K562 (cell line): Measurements from ENCODE around the gene RALGPS1. TPM values are rescaled to one million over a fixed set of nuclear protein-coding genes. Genes with fewer than 3 reads are reported as not detected.

Experiments used
- HDGF ChIP-seq: fragments of 450-650 bp; IDR thresholded peaks from 2 replicates; pipeline ENCODE4 v1.6.1; 2016
- HIVEP1 ChIP-seq: fragments of 250-450 bp; sonication (Bioruptor Pico); IDR thresholded peaks from 2 replicates; pipeline ENCODE4 v1.4.0; 2020; ENCODE audit warnings: mild to moderate bottlenecking
- KLF1 ChIP-seq: fragments of 450-650 bp; IDR thresholded peaks from 2 replicates; pipeline ENCODE4 v1.6.1; 2016; ENCODE audit warnings: missing genetic modification characterization, missing compliant biosample characterization
- U2AF2 ChIP-seq: fragments of 200-400 bp; formaldehyde crosslinking; optimal IDR thresholded peaks from 2 replicates; pipeline ENCODE3; 2017; ENCODE audit warnings: low read depth, mild to moderate bottlenecking, low read length
- XRCC5 ChIP-seq: fragments of 200-400 bp; formaldehyde crosslinking; IDR thresholded peaks from 2 replicates; pipeline ENCODE4 v1.6.1; 2017; ENCODE audit warnings: low read depth, mild to moderate bottlenecking, low read length
- ZNF3 ChIP-seq: fragments of 250-450 bp; sonication (Bioruptor Pico); IDR thresholded peaks from 2 replicates; pipeline ENCODE4 v1.5.0; 2021; ENCODE audit warnings: mild to moderate bottlenecking, moderate library complexity
- ZNF324 ChIP-seq: fragments of 250-450 bp; sonication (Bioruptor Pico); IDR thresholded peaks from 2 replicates; pipeline ENCODE4 v1.4.0; 2020; ENCODE audit warnings: mild to moderate bottlenecking
- ZNF431 ChIP-seq: sonication (generic); formaldehyde crosslinking; IDR thresholded peaks from 2 replicates; pipeline ENCODE4 v1.8.0; 2022; ENCODE audit warnings: mild to moderate bottlenecking, missing genetic modification reagents
- polyA plus RNA-seq, 8 experiments: library from polyadenylated mRNA; depleted of rRNA in 4 of 8; stranded (reverse) in 5 of 8; unstranded in 3 of 8; fragments of >200 nt; fragmentation: Nextera tagmentation in 2 of 8; fragmentation: Illumina TruSeq in 1 of 8; extraction: Ambion mirVana in 2 of 8; extraction: Trizol in 1 of 8; gene quantifications; 2 replicates each; pipeline versions ENCODE4 v1.2.1 to v1.2.3, GENCODE V29; 2011 to 2014; ENCODE audit warnings: inconsistent platforms in 1 of 8, missing spikeins in 1 of 8
- total RNA-seq, 7 experiments: library from RNA; depleted of rRNA in 6 of 7; stranded (reverse); fragments of >200 nt in 6 of 7; fragmentation: Illumina TruSeq in 2 of 7; extraction: Trizol in 2 of 7; gene quantifications; 2 replicates each; pipeline versions ENCODE4 v1.2.1 to v1.2.3, GENCODE V29; 2011 to 2021; ENCODE audit warnings: low replicate concordance in 1 of 7
- TF ChIP-seq, protein P1 (sequence below), 2 experiments: fragments of 450-650 bp; IDR thresholded peaks; 2 replicates each; pipeline ENCODE4 v1.6.1; 2016; ENCODE audit warnings: mild to moderate bottlenecking in 2 of 2, borderline replicate concordance in 1 of 2, low read depth in 1 of 2, moderate library complexity in 1 of 2
- TF ChIP-seq, protein P2 (sequence below): fragments of 200-800 bp; sonication (Bioruptor generic); IDR thresholded peaks from 2 replicates; pipeline ENCODE4 v1.6.1; 2017; ENCODE audit warnings: missing genetic modification characterization, missing compliant biosample characterization
- TF ChIP-seq, protein P3 (sequence below): fragments of 450-650 bp; IDR thresholded peaks from 2 replicates; pipeline ENCODE4 v1.7.1; 2018; ENCODE audit warnings: mild to moderate bottlenecking, low read depth; ENCODE audit not compliant: partially characterized antibody
- TF ChIP-seq, protein P4 (sequence below): sonication (generic); formaldehyde crosslinking; IDR thresholded peaks from 2 replicates; pipeline ENCODE4 v1.8.1; 2022; ENCODE audit warnings: missing genetic modification reagents

The RALGPS1 gene
- total and polyA plus RNA-seq, 9 of the 15 experiments (the other 6 are each of a cell fraction or from before 2014, with no cell fraction given), result 0.04 to 2.6 (median 1.5) TPM

DNA sequence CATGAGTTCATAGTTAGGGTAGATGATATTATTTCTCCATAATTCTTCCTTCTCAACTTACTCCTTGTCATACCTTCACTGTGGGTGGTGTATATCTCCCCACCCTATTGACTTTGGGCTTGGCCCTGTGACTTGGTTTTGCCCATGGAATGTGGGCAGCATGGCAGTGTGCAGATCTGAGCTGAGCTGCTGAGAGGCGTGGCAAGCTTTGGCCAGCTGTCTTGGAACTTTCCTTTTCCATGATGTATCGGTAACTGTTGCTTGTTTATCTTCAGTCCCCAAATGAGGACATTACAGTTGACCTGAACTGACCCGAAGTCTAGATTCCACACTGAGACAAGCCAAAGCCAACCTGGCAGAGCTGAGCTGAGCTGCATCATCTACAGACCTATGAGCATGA lies 70.4 kb downstream of the RALGPS1 start (continued):
- peak; percentile 60; the same call in 1 of the 2 replicates for TF ChIP-seq HIVEP1
- TF ChIP-seq KLF1 (tag), result no peak
- TF ChIP-seq, protein P1, sequence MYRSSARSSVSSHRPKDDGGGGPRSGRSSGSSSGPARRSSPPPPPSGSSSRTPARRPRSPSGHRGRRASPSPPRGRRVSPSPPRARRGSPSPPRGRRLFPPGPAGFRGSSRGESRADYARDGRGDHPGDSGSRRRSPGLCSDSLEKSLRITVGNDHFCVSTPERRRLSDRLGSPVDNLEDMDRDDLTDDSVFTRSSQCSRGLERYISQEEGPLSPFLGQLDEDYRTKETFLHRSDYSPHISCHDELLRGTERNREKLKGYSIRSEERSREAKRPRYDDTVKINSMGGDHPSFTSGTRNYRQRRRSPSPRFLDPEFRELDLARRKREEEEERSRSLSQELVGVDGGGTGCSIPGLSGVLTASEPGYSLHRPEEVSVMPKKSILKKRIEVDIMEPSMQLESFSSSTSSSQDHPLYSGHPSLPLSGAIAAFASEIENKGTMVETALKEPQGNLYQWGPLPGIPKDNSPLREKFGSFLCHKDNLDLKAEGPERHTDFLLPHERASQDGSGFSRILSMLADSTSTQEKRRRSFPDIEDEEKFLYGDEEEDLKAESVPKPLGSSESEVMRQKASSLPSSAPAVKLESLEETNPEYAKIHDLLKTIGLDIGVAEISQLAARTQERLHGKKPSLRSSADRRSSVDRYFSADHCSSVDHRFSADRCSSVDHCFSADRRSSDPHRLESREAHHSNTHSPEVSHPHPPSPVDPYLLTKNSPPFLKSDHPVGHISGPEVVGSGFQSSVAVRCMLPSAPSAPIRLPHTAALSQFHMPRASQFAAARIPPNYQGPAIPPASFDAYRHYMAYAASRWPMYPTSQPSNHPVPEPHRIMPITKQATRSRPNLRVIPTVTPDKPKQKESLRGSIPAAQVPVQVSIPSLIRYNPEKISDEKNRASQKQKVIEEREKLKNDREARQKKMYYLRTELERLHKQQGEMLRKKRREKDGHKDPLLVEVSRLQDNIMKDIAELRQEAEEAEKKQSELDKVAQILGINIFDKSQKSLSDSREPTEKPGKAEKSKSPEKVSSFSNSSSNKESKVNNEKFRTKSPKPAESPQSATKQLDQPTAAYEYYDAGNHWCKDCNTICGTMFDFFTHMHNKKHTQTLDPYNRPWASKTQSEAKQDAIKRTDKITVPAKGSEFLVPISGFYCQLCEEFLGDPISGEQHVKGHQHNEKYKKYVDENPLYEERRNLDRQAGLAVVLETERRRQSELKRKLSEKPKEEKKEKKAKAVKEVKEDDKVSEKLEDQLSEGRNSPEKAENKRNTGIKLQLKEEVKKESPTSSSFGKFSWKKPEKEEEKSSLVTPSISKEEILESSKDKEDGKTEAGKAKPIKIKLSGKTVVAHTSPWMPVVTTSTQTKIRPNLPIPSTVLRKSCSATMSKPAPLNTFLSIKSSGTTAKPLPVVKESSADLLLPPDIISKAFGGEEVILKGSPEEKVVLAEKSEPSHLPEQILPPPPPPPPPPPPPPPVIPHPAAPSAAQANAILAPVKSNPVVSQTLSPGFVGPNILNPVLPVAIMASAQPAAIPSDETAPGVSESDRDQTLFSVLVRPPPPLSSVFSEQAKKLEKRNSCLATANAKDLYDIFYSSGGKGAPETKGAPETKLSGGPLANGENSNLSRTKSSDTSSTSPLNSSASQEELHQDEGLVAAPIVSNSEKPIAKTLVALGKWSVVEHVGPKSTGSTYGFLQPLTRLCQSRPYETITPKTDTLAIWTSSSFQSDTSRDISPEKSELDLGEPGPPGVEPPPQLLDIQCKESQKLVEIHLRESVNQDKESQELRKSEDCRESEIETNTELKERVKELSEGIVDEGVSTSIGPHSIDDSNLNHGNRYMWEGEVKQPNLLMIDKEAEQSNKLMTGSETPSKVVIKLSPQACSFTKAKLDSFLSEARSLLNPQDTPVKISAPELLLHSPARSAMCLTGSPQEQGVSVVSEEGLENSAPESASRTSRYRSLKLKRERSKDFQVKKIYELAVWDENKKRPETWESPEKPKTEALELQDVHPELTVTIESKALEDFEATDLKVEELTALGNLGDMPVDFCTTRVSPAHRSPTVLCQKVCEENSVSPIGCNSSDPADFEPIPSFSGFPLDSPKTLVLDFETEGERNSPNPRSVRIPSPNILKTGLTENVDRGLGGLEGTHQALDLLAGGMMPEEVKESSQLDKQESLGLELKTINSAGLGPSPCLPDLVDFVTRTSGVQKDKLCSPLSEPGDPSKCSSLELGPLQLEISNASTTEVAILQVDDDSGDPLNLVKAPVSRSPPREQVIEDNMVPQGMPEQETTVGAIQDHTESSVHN (IDR thresholded peaks at IDR 0.05; ENCODE audit: borderline replicate concordance in 1 of 2, low read depth in 1 of 2), result no peak
- TF ChIP-seq, protein P2, sequence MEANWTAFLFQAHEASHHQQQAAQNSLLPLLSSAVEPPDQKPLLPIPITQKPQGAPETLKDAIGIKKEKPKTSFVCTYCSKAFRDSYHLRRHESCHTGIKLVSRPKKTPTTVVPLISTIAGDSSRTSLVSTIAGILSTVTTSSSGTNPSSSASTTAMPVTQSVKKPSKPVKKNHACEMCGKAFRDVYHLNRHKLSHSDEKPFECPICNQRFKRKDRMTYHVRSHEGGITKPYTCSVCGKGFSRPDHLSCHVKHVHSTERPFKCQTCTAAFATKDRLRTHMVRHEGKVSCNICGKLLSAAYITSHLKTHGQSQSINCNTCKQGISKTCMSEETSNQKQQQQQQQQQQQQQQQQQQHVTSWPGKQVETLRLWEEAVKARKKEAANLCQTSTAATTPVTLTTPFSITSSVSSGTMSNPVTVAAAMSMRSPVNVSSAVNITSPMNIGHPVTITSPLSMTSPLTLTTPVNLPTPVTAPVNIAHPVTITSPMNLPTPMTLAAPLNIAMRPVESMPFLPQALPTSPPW (CRISPR knock-in tag), result no peak; the same call in 1 of the 2 replicates
- TF ChIP-seq, protein P3, sequence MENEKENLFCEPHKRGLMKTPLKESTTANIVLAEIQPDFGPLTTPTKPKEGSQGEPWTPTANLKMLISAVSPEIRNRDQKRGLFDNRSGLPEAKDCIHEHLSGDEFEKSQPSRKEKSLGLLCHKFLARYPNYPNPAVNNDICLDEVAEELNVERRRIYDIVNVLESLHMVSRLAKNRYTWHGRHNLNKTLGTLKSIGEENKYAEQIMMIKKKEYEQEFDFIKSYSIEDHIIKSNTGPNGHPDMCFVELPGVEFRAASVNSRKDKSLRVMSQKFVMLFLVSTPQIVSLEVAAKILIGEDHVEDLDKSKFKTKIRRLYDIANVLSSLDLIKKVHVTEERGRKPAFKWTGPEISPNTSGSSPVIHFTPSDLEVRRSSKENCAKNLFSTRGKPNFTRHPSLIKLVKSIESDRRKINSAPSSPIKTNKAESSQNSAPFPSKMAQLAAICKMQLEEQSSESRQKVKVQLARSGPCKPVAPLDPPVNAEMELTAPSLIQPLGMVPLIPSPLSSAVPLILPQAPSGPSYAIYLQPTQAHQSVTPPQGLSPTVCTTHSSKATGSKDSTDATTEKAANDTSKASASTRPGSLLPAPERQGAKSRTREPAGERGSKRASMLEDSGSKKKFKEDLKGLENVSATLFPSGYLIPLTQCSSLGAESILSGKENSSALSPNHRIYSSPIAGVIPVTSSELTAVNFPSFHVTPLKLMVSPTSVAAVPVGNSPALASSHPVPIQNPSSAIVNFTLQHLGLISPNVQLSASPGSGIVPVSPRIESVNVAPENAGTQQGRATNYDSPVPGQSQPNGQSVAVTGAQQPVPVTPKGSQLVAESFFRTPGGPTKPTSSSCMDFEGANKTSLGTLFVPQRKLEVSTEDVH, result no peak
- no peak for TF ChIP-seq ZNF431
- no peak for TF ChIP-seq U2AF2
- no peak for TF ChIP-seq ZNF324 (CRISPR knock-in tag)
- TF ChIP-seq HDGF, result no peak
- TF ChIP-seq, protein P4, sequence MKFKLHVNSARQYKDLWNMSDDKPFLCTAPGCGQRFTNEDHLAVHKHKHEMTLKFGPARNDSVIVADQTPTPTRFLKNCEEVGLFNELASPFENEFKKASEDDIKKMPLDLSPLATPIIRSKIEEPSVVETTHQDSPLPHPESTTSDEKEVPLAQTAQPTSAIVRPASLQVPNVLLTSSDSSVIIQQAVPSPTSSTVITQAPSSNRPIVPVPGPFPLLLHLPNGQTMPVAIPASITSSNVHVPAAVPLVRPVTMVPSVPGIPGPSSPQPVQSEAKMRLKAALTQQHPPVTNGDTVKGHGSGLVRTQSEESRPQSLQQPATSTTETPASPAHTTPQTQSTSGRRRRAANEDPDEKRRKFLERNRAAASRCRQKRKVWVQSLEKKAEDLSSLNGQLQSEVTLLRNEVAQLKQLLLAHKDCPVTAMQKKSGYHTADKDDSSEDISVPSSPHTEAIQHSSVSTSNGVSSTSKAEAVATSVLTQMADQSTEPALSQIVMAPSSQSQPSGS (CRISPR knock-in tag), result no peak
- no peak for TF ChIP-seq ZNF3
- TF ChIP-seq XRCC5, result no peak
